GM18909 (cell line): ENCODE data around the gene IMP3.
"Not testable (repeated sequence)": the region's sequence is repeated elsewhere in the genome, so short reads cannot be mapped to it uniquely, and the experiment has no call there.

Experiments
- ATAC-seq: cut with Tn5 transposase; IDR thresholded peaks from one replicate; pipeline ENCODE4 v1.9.1; 2021; ENCODE audit warnings: mild to moderate bottlenecking; ENCODE audit not compliant: unreplicated experiment, poor library complexity

The IMP3 gene

GRCh38 chr15:75639709-75640482 lies at the start of gene IMP3:
IMP3 (minus strand) TSS chr15:75640224; CDS start chr15:75640168, 56 bp downstream.
- peak; percentile 91 for ATAC-seq

GRCh38 chr15:75689429-75689828 lies 49.4 kb upstream of the IMP3 start:
- not testable (repeated sequence) for ATAC-seq

GRCh38 chr15:75688831-75689230 lies 48.8 kb upstream of the IMP3 start:
- no peak for ATAC-seq

- no peak for ATAC-seq
Observed at GRCh38 chr15:75688278-75688557, 48.2 kb upstream of the IMP3 start.

GRCh38 chr15:75687486-75688277 lies 47.7 kb upstream of the IMP3 start:
- ATAC-seq: no peak

GRCh38 chr15:75686212-75686642 lies 46.2 kb upstream of the IMP3 start:
- ATAC-seq: peak; percentile 57

GRCh38 chr15:75685195-75685594 lies 45.2 kb upstream of the IMP3 start:
- no peak for ATAC-seq

- no peak for ATAC-seq
Observed at GRCh38 chr15:75684648-75685047, 44.6 kb upstream of the IMP3 start.

GRCh38 chr15:75683646-75684312 lies 43.8 kb upstream of the IMP3 start:
- peak; percentile 55 for ATAC-seq

- ATAC-seq: no peak
Observed at GRCh38 chr15:75682181-75683135, 42.4 kb upstream of the IMP3 start.

GRCh38 chr15:75680007-75680789 lies 40.2 kb upstream of the IMP3 start:
- ATAC-seq: no peak

GRCh38 chr15:75678324-75678690 lies 38.3 kb upstream of the IMP3 start:
- ATAC-seq: not testable (repeated sequence)

- no peak for ATAC-seq
Observed at GRCh38 chr15:75677465-75678323, 37.7 kb upstream of the IMP3 start.

- no peak for ATAC-seq
Observed at GRCh38 chr15:75676688-75677464, 36.9 kb upstream of the IMP3 start.

- no peak for ATAC-seq
Observed at GRCh38 chr15:75675579-75676404, 35.8 kb upstream of the IMP3 start.

- ATAC-seq: no peak
Observed at GRCh38 chr15:75674366-75674765, 34.3 kb upstream of the IMP3 start.
